Sigmoid colon (tissue), 3 donors: ENCODE results near the gene RNF180.
"Not testable (repeated sequence)": the region's sequence is repeated elsewhere in the genome, so short reads cannot be mapped to it uniquely, and the experiment has no call there.

Experiments
- CTCF ChIP-seq, 4 experiments: fragments of 450-650 bp in 3 of 4; fragments of 200-600 bp in 1 of 4; IDR thresholded peaks; one replicate each; pipeline ENCODE4 v1.5.1; 2016 to 2019; ENCODE audit warnings: antibody characterized with exemption in 4 of 4, mild to moderate bottlenecking in 3 of 4, moderate library complexity in 2 of 4
- POLR2A ChIP-seq, 2 donors: fragments of 450-650 bp; IDR thresholded peaks; one replicate each; pipeline ENCODE4 v1.6.1; 2016; ENCODE audit warnings: antibody characterized with exemption in 2 of 2, mild to moderate bottlenecking in 2 of 2, moderate library complexity in 2 of 2

GRCh38 chr5:64407103-64407825 lies 241.6 kb downstream of the RNF180 start:
- TF ChIP-seq CTCF, POLR2A (IDR thresholded peaks at IDR 0.05): not testable (repeated sequence)
